ENCODE results near the gene EPSTI1. TPM values are rescaled to one million over a fixed set of nuclear protein-coding genes. Genes with fewer than 3 reads are reported as not detected.

Gene EPSTI1, protein sequence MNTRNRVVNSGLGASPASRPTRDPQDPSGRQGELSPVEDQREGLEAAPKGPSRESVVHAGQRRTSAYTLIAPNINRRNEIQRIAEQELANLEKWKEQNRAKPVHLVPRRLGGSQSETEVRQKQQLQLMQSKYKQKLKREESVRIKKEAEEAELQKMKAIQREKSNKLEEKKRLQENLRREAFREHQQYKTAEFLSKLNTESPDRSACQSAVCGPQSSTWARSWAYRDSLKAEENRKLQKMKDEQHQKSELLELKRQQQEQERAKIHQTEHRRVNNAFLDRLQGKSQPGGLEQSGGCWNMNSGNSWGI
- polyA plus RNA-seq (not detected in 2 replicates), polyA minus RNA-seq (not detected in 2 replicates)

DNA sequence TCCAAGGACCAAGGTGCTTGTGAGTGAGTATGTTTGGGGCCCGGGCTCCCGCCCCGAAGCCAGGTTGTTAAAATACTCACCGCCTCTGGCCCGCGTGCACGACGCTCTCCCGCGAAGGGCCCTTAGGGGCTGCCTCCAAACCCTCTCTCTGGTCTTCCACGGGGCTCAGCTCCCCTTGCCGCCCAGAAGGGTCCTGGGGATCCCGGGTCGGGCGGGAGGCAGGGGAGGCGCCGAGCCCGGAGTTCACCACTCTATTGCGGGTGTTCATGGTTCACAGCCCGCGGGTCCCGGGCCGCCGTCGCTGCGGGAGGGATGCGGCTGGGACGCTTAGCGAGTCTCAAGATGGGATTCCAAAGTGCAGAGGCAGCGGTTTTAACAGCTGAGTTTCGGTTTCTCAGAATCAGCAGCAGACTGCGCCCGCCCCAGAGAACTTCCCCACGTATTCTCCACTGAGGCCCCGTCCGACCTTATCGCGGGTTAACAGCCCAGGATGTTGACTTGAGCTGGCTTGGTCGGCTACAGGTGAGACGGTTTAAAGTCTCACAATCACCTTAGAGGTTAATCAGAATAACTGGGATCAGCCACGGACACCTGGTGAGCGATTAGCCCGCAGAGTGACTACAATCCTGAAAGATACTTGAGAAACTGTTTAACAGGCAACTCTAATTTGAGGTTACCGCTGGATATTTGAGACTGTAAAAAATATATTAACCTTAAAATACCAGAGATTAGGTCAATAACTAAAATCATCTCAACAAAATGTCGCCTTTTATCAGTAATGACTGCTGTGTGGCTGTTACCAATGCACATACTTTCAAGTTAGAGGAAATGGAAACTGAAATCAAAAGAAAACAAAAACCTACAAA, at the start of gene EPSTI1:
Gene EPSTI1 (minus strand): TSS at position 344 of the 866 bp plus-strand sequence. CDS start 76 bp downstream, at position 268.
- no peak within 1 kb of the TSS for H3K27ac ChIP-seq (ENCODE audit: low read length)
- H3K4me2 ChIP-seq (ENCODE audit: low read length), result no peak within 1 kb of the TSS
- H3K36me3 ChIP-seq (ENCODE audit: insufficient read depth, low read length), result no peaks in the 10 kb centered on the region
- no peak within 1 kb of the TSS for H2AFZ ChIP-seq (ENCODE audit: low read depth, low read length)
- TF ChIP-seq EZH2 (IDR thresholded peaks at IDR 0.05; ENCODE audit: borderline replicate concordance, insufficient read depth, low read length, poor library complexity, severe bottlenecking), result no peak
- TF ChIP-seq, protein P1, sequence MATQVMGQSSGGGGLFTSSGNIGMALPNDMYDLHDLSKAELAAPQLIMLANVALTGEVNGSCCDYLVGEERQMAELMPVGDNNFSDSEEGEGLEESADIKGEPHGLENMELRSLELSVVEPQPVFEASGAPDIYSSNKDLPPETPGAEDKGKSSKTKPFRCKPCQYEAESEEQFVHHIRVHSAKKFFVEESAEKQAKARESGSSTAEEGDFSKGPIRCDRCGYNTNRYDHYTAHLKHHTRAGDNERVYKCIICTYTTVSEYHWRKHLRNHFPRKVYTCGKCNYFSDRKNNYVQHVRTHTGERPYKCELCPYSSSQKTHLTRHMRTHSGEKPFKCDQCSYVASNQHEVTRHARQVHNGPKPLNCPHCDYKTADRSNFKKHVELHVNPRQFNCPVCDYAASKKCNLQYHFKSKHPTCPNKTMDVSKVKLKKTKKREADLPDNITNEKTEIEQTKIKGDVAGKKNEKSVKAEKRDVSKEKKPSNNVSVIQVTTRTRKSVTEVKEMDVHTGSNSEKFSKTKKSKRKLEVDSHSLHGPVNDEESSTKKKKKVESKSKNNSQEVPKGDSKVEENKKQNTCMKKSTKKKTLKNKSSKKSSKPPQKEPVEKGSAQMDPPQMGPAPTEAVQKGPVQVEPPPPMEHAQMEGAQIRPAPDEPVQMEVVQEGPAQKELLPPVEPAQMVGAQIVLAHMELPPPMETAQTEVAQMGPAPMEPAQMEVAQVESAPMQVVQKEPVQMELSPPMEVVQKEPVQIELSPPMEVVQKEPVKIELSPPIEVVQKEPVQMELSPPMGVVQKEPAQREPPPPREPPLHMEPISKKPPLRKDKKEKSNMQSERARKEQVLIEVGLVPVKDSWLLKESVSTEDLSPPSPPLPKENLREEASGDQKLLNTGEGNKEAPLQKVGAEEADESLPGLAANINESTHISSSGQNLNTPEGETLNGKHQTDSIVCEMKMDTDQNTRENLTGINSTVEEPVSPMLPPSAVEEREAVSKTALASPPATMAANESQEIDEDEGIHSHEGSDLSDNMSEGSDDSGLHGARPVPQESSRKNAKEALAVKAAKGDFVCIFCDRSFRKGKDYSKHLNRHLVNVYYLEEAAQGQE (IDR thresholded peaks at IDR 0.05; ENCODE audit: borderline replicate concordance), result no peak
- no peak for TF ChIP-seq TAF1 (IDR thresholded peaks at IDR 0.05; ENCODE audit: low read depth)
- TF ChIP-seq, protein P2, sequence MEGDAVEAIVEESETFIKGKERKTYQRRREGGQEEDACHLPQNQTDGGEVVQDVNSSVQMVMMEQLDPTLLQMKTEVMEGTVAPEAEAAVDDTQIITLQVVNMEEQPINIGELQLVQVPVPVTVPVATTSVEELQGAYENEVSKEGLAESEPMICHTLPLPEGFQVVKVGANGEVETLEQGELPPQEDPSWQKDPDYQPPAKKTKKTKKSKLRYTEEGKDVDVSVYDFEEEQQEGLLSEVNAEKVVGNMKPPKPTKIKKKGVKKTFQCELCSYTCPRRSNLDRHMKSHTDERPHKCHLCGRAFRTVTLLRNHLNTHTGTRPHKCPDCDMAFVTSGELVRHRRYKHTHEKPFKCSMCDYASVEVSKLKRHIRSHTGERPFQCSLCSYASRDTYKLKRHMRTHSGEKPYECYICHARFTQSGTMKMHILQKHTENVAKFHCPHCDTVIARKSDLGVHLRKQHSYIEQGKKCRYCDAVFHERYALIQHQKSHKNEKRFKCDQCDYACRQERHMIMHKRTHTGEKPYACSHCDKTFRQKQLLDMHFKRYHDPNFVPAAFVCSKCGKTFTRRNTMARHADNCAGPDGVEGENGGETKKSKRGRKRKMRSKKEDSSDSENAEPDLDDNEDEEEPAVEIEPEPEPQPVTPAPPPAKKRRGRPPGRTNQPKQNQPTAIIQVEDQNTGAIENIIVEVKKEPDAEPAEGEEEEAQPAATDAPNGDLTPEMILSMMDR (IDR thresholded peaks at IDR 0.05; ENCODE audit: poor library complexity, severe bottlenecking), result no peak
- TF ChIP-seq EP300 (conservative IDR thresholded peaks at IDR 0.05; ENCODE audit: poor library complexity, severe bottlenecking), result no peak
- TF ChIP-seq RAD21 (conservative IDR thresholded peaks at IDR 0.05), result no peak
- no peak for TF ChIP-seq POLR2AphosphoS5 (IDR thresholded peaks at IDR 0.05)
- TF ChIP-seq SMC3 (conservative IDR thresholded peaks at IDR 0.05; ENCODE audit: poor library complexity), result no peak
- no peak for TF ChIP-seq MXI1 (conservative IDR thresholded peaks at IDR 0.05; ENCODE audit: poor library complexity, severe bottlenecking)
- no peak within 1 kb of the TSS for H3K4me3 ChIP-seq (ENCODE audit: low read length)
- H3K9me3 ChIP-seq (ENCODE audit: low read length), result no peaks in the 10 kb centered on the region
- peaks cover 9% of the 10 kb centered on the region for H3K27me3 ChIP-seq (ENCODE audit: insufficient read depth, low read depth, low read length)
- no peaks in the 10 kb centered on the region for H3K9me2 ChIP-seq (ENCODE audit: insufficient read depth, low read length)
- H3K79me2 ChIP-seq (replicated peaks; ENCODE audit: insufficient read depth, low read length), result no peaks in the 10 kb centered on the region
- H3F3A ChIP-seq (ENCODE audit: insufficient read depth, low read length, poor library complexity, severe bottlenecking), result no peaks in the 10 kb centered on the region
- no peaks in the 10 kb centered on the region for H4K20me1 ChIP-seq (ENCODE audit: insufficient read depth)
- H3K9ac ChIP-seq (ENCODE audit: low read length), result no peak within 1 kb of the TSS

DNA sequence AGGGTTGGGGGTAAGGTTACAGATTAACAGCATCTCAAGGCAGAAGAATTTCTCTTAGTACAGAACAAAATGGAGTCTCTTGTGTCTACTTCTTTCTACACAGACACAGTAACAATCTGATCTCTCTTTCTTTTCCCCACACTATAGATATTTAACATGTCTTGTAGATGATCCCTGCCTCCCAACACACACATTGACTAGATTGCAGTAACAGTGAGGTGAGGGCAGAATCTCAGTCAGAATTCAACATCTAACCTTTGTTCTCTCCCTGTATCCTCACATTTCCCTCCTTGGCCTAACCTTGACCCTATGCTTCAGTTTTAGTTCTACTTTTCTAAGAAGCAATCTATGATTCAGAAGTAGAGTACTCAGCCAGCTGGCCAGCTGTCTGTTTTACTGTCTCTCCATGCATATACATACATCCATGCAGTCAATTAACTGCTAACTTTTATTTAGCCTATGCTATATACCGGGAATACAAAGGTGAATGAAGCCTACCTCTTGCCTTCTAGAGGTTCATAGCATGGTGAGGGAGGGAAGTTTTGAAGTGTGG, 49.4 kb upstream of the EPSTI1 start:
- no peak for TF ChIP-seq TAF1 (IDR thresholded peaks at IDR 0.05; ENCODE audit: low read depth)
- TF ChIP-seq, protein P1 (IDR thresholded peaks at IDR 0.05; ENCODE audit: borderline replicate concordance), result no peak
- TF ChIP-seq SMC3 (conservative IDR thresholded peaks at IDR 0.05; ENCODE audit: poor library complexity), result no peak
- TF ChIP-seq, protein P2 (IDR thresholded peaks at IDR 0.05; ENCODE audit: poor library complexity, severe bottlenecking), result no peak
- no peak for TF ChIP-seq EZH2 (IDR thresholded peaks at IDR 0.05; ENCODE audit: borderline replicate concordance, insufficient read depth, low read length, poor library complexity, severe bottlenecking)
- no peak for TF ChIP-seq POLR2AphosphoS5 (IDR thresholded peaks at IDR 0.05)
- no peak for TF ChIP-seq EP300 (conservative IDR thresholded peaks at IDR 0.05; ENCODE audit: poor library complexity, severe bottlenecking)
- TF ChIP-seq MXI1 (conservative IDR thresholded peaks at IDR 0.05; ENCODE audit: poor library complexity, severe bottlenecking), result no peak
- H4K20me1 ChIP-seq (ENCODE audit: insufficient read depth), result no peaks in the 10 kb centered on the region
- H3K36me3 ChIP-seq (ENCODE audit: insufficient read depth, low read length), result no peaks in the 10 kb centered on the region
- no peak overlapping the region for H2AFZ ChIP-seq (ENCODE audit: low read depth, low read length)
- no peaks in the 10 kb centered on the region for H3K9me3 ChIP-seq (ENCODE audit: low read length)
- no peaks in the 10 kb centered on the region for H3K9me2 ChIP-seq (ENCODE audit: insufficient read depth, low read length)
- no peak overlapping the region for H3K4me2 ChIP-seq (ENCODE audit: low read length)
- no peaks in the 10 kb centered on the region for H3K79me2 ChIP-seq (replicated peaks; ENCODE audit: insufficient read depth, low read length)
- H3F3A ChIP-seq (ENCODE audit: insufficient read depth, low read length, poor library complexity, severe bottlenecking), result no peaks in the 10 kb centered on the region
- H3K27me3 ChIP-seq (ENCODE audit: insufficient read depth, low read depth, low read length), result no peaks in the 10 kb centered on the region
- H3K4me3 ChIP-seq (ENCODE audit: low read length), result no peak overlapping the region
- H3K9ac ChIP-seq (ENCODE audit: low read length), result no peak overlapping the region
- no peak overlapping the region for H3K27ac ChIP-seq (ENCODE audit: low read length)
